OCI-LY7 (cell line): ENCODE measurements around the gene HUS1B.

Source experiments
- EZH2phosphoT487 ChIP-seq: fragments of 200-600 bp; sonication (generic); IDR thresholded peaks from 2 replicates; pipeline ENCODE4 v1.6.1; 2018; ENCODE audit warnings: low read depth, borderline replicate concordance, mild to moderate bottlenecking, mixed run types, antibody characterized with exemption, low read length, moderate library complexity, mixed read lengths
- TF ChIP-seq, protein P1 (sequence below): fragments of 200-600 bp; sonication (generic); conservative IDR thresholded peaks from 2 replicates; pipeline ENCODE4 v1.5.1; 2014; ENCODE audit warnings: mild to moderate bottlenecking, antibody characterized with exemption, low read length, moderate library complexity, mixed read lengths

DNA sequence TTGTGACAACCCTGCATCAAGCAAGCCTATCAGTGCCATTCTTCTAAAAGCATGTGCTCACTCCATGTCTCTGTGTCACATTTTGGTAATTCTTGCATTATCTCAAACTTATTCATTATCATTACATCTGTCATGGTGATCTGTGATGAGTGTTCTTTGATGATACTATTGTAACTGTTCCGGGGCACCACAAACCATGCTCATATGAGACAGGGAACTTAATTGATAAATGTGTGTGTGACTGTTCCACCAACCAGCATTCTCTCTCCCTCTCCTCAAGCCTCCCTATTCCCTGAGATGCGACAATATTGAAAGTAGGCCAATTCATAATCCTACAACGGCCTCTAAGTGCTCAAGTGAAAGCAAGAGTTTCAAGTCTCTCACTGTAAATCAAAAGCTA, 4.0 kb downstream of the HUS1B start:
- TF ChIP-seq, protein P1, sequence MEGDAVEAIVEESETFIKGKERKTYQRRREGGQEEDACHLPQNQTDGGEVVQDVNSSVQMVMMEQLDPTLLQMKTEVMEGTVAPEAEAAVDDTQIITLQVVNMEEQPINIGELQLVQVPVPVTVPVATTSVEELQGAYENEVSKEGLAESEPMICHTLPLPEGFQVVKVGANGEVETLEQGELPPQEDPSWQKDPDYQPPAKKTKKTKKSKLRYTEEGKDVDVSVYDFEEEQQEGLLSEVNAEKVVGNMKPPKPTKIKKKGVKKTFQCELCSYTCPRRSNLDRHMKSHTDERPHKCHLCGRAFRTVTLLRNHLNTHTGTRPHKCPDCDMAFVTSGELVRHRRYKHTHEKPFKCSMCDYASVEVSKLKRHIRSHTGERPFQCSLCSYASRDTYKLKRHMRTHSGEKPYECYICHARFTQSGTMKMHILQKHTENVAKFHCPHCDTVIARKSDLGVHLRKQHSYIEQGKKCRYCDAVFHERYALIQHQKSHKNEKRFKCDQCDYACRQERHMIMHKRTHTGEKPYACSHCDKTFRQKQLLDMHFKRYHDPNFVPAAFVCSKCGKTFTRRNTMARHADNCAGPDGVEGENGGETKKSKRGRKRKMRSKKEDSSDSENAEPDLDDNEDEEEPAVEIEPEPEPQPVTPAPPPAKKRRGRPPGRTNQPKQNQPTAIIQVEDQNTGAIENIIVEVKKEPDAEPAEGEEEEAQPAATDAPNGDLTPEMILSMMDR = no peak
- no peak for TF ChIP-seq EZH2phosphoT487
